Fibroblast of villous mesenchyme (primary cell): Measurements from ENCODE around the gene DNM1. TPM values are rescaled to one million over a fixed set of nuclear protein-coding genes. Genes with fewer than 3 reads are reported as not detected.

ENCODE experiments used
- DNase-seq: peaks from one replicate; pipeline ENCODE4 v3.0.0-alpha.2; 2010; ENCODE audit warnings: low read depth
- H3K4me3 ChIP-seq: 2 replicates; pipeline ENCODE4 v1.5.1; 2011; ENCODE audit warnings: low read depth, mild to moderate bottlenecking, low read length
- CTCF ChIP-seq: IDR thresholded peaks from 2 replicates; pipeline ENCODE4 v1.5.1; 2012; ENCODE audit warnings: low read depth, mild to moderate bottlenecking, low read length; ENCODE audit not compliant: insufficient read depth
- total RNA-seq: library from RNA; depleted of rRNA; stranded (reverse); fragments of >200 nt; gene quantifications from 2 replicates; pipeline ENCODE4 v1.2.3, GENCODE V29; 2012

DNM1 gene
- 15.5 and 36.1 TPM in 2 replicates for total RNA-seq

DNA sequence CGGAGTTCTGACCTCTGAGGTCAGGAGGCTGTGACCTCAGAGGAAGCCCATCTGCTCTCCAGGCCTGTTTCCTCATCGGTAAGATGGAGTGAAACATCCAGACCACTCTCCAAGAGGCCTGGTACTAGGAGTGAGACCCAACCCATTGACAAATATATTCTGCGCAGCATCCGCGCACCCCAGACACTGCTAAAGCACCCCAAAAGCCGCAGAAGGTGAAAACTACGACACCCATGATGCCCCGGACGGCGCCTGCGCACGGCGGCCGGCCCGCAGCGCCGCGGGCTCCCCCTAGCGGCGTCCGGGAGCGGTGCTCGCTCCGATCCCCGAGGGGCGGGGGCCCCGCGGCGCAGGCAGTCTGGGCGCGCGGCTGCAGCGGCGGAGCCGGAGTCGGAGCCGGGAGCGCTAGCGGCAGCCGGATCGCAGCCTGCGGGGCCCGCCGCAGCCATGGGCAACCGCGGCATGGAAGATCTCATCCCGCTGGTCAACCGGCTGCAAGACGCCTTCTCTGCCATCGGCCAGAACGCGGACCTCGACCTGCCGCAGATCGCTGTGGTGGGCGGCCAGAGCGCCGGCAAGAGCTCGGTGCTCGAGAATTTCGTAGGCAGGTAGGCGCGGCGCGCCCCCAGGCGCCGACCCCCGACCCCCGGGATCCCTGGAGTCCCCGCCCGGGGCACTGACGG, at the start of gene DNM1:
Gene DNM1 (plus strand): TSS at position 356 of the 683 bp plus-strand sequence. CDS start 92 bp downstream, at position 448.
- DNase-seq = peak; percentile 51
- peak; percentile 61 for TF ChIP-seq CTCF
- H3K4me3 ChIP-seq = peak within 1 kb of the TSS; percentile 76

GRCh38 chr9:128153947-128154695, 49.1 kb upstream of the DNM1 start:
- TF ChIP-seq CTCF = no peak
- no peak for DNase-seq
- no peak overlapping the region for H3K4me3 ChIP-seq

GRCh38 chr9:128155736-128156500, 47.3 kb upstream of the DNM1 start:
- H3K4me3 ChIP-seq = no peak overlapping the region
- no peak for DNase-seq
- TF ChIP-seq CTCF = no peak

- peak overlapping the region; percentile 62 for H3K4me3 ChIP-seq
- TF ChIP-seq CTCF = no peak
- no peak for DNase-seq
These were observed 43.7 kb upstream of the DNM1 start for GRCh38 chr9:128159522-128159783.

DNA sequence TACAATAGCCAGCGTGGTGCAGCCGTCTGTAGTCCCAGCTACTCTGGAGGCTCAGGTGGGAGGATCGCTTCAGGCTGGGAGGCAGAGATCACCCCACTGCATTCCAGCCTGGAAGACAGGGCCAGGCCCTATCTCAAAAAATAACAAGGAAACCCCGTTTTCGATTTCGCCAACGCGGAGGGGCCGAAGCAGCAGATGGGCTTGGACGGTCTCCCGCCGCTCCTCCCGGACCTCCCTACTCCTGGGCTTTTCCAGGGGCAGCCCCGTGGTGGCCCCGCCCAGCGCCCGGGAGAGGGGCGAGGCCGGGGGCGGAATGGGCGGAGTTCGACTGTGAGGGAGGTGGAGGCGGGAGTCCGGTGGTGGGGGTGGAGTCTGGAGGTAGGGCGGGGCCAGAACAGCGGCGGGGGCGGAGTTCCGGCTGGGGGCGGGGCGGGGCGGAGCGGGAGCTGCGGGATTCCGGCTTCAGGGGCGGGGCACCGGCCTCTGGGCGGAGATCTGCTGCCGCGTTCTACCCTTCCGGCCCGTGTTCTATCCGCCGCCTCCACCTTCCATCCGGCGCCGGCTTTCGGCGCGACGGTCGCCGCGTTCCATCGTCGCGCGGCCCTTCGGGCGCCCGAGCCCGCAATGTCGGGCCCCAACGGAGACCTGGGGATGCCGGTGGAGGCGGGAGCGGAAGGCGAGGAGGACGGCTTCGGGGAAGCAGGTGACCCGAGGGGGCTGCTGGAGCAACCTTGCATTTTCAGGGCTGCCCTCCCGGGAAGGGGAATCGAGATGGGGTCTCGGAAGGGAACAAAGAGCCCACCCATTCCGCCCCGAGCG, 43.2 kb upstream of the DNM1 start, which contains the start of gene BBLN:
Gene BBLN (plus strand): TSS at position 482 of the 819 bp plus-strand sequence. CDS start 143 bp downstream, at position 625.
- peak; percentile 93 for DNase-seq
- H3K4me3 ChIP-seq = peak within 1 kb of the TSS; percentile 90
- no peak for TF ChIP-seq CTCF

GRCh38 chr9:128160603-128160987, 42.6 kb upstream of the DNM1 start:
- no peak for TF ChIP-seq CTCF
- H3K4me3 ChIP-seq = peak overlapping the region; percentile 90
- DNase-seq = peak; percentile 11
